GM12878 (cell line): ENCODE data around the gene ANO2.

Source experiments
- CBFB ChIP-seq: IDR thresholded peaks from 2 replicates; pipeline ENCODE4 v1.6.1; 2016; ENCODE audit warnings: antibody characterized with exemption, low read depth
- CBX5 ChIP-seq: sonication (generic); IDR thresholded peaks from 2 replicates; pipeline ENCODE4 v1.6.1; 2016; ENCODE audit warnings: low read depth, moderate library complexity, mild to moderate bottlenecking, inconsistent platforms
- CREB1 ChIP-seq: IDR thresholded peaks from 2 replicates; pipeline ENCODE4 v1.6.1; 2012; ENCODE audit warnings: low read depth, mild to moderate bottlenecking, inconsistent platforms
- CTCF ChIP-seq, 3 experiments: IDR thresholded peaks in 2 of 3; conservative IDR thresholded peaks in 1 of 3; 2 replicates each; pipeline ENCODE4 v1.5.1; 2011; ENCODE audit warnings: low read depth in 3 of 3, low read length in 3 of 3, mild to moderate bottlenecking in 3 of 3, control low read depth in 2 of 3, moderate library complexity in 2 of 3, inconsistent platforms in 1 of 3, mixed read lengths in 1 of 3; ENCODE audit not compliant: control insufficient read depth in 2 of 3, insufficient read depth in 1 of 3; ENCODE audit errors: extremely low read depth in 1 of 3
- FOXM1 ChIP-seq: IDR thresholded peaks from 2 replicates; pipeline ENCODE4 v1.6.1; 2012; ENCODE audit warnings: low read depth, mild to moderate bottlenecking, inconsistent platforms, low read length, moderate library complexity
- HCFC1 ChIP-seq: fragments of 150-350 bp; IDR thresholded peaks from 2 replicates; pipeline ENCODE4 v1.6.1; 2014; ENCODE audit warnings: low read length
- JUND ChIP-seq: IDR thresholded peaks from 2 replicates; pipeline ENCODE4 v1.6.1; 2012; ENCODE audit warnings: low read depth, mild to moderate bottlenecking, low read length, improper control_type of control experiment, moderate library complexity
- POLR2A ChIP-seq: IDR thresholded peaks from 2 replicates; pipeline ENCODE4 v1.6.1; 2011; ENCODE audit warnings: low read depth, mild to moderate bottlenecking, low read length
- POLR2AphosphoS5 ChIP-seq: IDR thresholded peaks from 2 replicates; pipeline ENCODE4 v1.6.1; 2011; ENCODE audit warnings: mild to moderate bottlenecking, low read length, inconsistent platforms
- SIX5 ChIP-seq: IDR thresholded peaks from 2 replicates; pipeline ENCODE4 v1.6.1; 2011; ENCODE audit warnings: mild to moderate bottlenecking, low read depth, low read length, moderate library complexity; ENCODE audit not compliant: severe bottlenecking

DNA sequence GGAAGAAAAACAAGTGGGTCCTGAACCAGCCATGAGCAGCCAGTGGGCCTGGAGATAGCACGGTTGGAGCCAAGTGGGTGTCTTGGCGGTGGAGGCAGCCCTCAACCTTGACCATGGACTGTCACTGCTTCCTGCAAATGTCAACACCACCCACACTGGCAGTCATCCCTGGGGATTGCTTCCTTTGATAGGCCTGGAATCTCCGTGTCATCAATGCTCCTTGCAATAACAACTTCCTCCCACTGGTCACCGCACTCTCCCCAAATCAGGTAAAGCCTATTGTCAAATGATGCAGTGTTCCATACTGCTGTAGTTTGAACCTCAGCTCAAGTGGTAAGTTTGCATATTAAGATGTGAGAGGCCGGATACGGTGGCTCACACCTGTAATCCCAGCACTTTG lies 384.0 kb downstream of the ANO2 start:
- TF ChIP-seq SIX5 (no peak), POLR2AphosphoS5 (no peak), JUND (no peak), CTCF (IDR thresholded peaks at IDR 0.05 in 2 of 3, conservative IDR thresholded peaks at IDR 0.05 in 1 of 3; ENCODE audit: control insufficient read depth in 2 of 3, extremely low read depth in 1 of 3, insufficient read depth in 1 of 3, low read depth in 3 of 3, low read length in 3 of 3) (no peak), CREB1 (no peak), POLR2A (no peak), CBX5 (no peak), CBFB (no peak), FOXM1 (no peak), HCFC1 (no peak)
